Measurements from ENCODE around the gene TADA2A. TPM values are rescaled to one million over a fixed set of nuclear protein-coding genes. Genes with fewer than 3 reads are reported as not detected.

The TADA2A gene
- total RNA-seq, 2 donors from 2014 or later: 16.6 to 22.5 TPM

DNA sequence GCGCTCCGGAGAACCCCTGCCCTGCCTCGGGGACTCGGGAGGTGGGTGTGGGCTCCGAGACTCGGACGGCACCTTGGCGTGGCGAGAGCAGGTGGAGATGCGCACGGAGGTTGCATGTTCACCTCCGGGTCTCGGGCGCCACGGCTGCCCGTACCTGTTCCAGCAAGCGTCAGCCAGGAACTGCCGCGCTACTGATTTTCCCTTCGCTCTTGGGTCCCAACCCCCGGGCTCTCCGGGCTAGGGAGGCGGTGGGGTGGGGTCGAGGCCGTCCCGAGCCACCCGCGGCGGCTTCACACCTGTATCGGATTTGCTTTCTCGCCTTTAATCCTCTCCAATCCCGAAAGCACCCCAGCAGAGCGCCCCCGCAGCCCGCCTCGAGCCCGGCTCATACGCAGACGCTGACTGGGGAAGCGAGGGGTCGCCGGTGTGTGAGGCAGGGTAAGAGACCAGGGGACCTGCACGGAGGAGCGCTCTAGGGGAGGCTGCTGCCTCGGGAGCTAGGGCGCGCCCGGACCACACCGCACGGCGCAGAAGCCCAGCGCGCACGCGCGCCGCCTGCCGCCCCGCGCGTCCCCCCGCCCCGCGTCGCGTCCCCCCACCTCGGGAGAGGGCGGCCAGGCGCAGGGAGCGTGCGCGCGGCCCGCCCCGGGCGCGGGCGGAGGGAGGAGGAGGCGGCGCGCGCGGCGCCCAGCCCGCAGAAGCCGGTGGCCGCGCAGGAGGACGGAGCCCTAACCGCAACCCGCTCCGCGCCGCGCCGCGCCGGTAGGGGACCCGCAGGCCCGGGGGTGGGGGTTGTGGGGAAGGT, 82.7 kb downstream of the TADA2A start, which contains the start of gene DUSP14:
Gene DUSP14, plus strand, starts transcription at position 695 of the 805 bp plus-strand sequence. CDS start 22,382 bp downstream, outside the sequence.
- no peaks in the 10 kb centered on the region for H3K36me3 ChIP-seq
- H3K4me3 ChIP-seq: peak within 1 kb of the TSS; percentile 87
- peak within 1 kb of the TSS; percentile 81 for H3K27ac ChIP-seq
- H3K9me3 ChIP-seq: no peaks in the 10 kb centered on the region
- TF ChIP-seq CTCF (IDR thresholded peaks at IDR 0.05): no peak
- intact Hi-C loops (cut with DNase I): no loop called here
- H3K27me3 ChIP-seq: no peaks in the 10 kb centered on the region
- H3K9ac ChIP-seq (ENCODE audit: low read depth in 2 of 2, low read length in 2 of 2): peak within 1 kb of the TSS; percentile 72 to 81
- DNase-seq: peak; percentile 72
- H3K4me1 ChIP-seq: no peaks in the 10 kb centered on the region

DNA sequence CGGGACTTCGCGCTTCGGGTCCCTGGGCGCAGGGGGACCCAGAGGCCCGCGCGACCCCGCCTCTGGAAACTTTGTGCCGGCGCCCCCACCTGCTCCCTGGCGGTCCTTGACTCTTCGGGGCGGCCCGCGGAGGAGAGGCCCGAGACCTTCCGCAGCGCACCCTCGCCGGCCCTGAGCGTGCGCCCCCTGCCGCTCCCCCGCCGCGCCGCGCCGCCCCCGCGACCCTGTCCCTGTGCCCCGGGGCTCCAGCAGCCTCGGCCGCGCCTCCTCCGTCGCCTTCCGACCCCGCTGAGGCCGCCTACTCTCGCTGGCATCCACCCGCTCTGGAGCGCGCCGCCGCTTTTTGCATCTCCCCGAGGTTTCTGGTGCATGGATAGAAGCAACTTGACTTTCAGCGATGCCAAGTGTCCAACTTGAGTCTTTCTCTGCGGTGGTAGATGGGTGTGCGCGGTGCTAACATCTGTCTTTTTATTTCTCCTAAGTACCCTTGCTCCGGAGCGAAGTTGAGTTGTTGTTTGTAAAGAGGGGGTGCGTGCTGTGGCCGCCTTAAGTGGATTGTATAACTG, 83.4 kb downstream of the TADA2A start:
- peak; percentile 61 for DNase-seq
- Histone ChIP-seq H3K9ac (ENCODE audit: low read depth in 2 of 2, low read length in 2 of 2) (peak overlapping the region; percentile 50 to 72), H3K4me3 (peak overlapping the region; percentile 77), H3K27me3 (no peaks in the 10 kb centered on the region), H3K27ac (peak overlapping the region; percentile 63), H3K36me3 (no peaks in the 10 kb centered on the region), H3K4me1 (no peaks in the 10 kb centered on the region), H3K9me3 (no peaks in the 10 kb centered on the region)
- intact Hi-C loops (cut with DNase I): no loop called here
- TF ChIP-seq CTCF (IDR thresholded peaks at IDR 0.05): no peak

- H3K27ac ChIP-seq: peak overlapping the region; percentile 63
- no peaks in the 10 kb centered on the region for H3K27me3 ChIP-seq
- H3K9me3 ChIP-seq: no peaks in the 10 kb centered on the region
- intact Hi-C loops (cut with DNase I): no loop called here
- peak; percentile 29 for DNase-seq
- TF ChIP-seq CTCF (IDR thresholded peaks at IDR 0.05): no peak
- peak overlapping the region; percentile 50 to 72 for H3K9ac ChIP-seq (ENCODE audit: low read depth in 2 of 2, low read length in 2 of 2)
- H3K36me3 ChIP-seq: no peaks in the 10 kb centered on the region
- peak overlapping the region; percentile 77 for H3K4me3 ChIP-seq
- no peaks in the 10 kb centered on the region for H3K4me1 ChIP-seq
Observed at GRCh38 chr17:37490638-37491614, 84.2 kb downstream of the TADA2A start.

- intact Hi-C loops (cut with DNase I): no loop called here
- no peaks in the 10 kb centered on the region for H3K4me1 ChIP-seq
- H3K27ac ChIP-seq: no peak overlapping the region
Observed at GRCh38 chr17:37492167-37492566, 85.5 kb downstream of the TADA2A start.

More at GRCh38 chr17:37492167-37492566, 85.5 kb downstream of the TADA2A start:
- H3K36me3 ChIP-seq: no peaks in the 10 kb centered on the region
- H3K4me3 ChIP-seq: no peak overlapping the region
- DNase-seq: no peak
- peak overlapping the region in 1 of 2 donors; percentile 2 for H3K9ac ChIP-seq (ENCODE audit: low read depth in 2 of 2, low read length in 2 of 2)
- TF ChIP-seq CTCF (IDR thresholded peaks at IDR 0.05): no peak
- H3K9me3 ChIP-seq: no peaks in the 10 kb centered on the region
- no peaks in the 10 kb centered on the region for H3K27me3 ChIP-seq

Data from colonic mucosa (tissue), 4 donors.